DMS53 (cell line): ENCODE results near the gene INF2.
"Not testable (repeated sequence)": the region's sequence is repeated elsewhere in the genome, so short reads cannot be mapped to it uniquely, and the experiment has no call there.

Experiments used
- DNase-seq: peaks from one replicate; lab custom pipeline; 2025; lab: John Stamatoyannopoulos, UW

Gene INF2

GRCh38 chr14:104734991-104735779, 45.8 kb downstream of the INF2 start:
- peak; percentile 16 for DNase-seq

GRCh38 chr14:104735830-104736642, 46.6 kb downstream of the INF2 start:
- DNase-seq, result peak; percentile 28

GRCh38 chr14:104738375-104739019, 49.1 kb downstream of the INF2 start:
- no peak for DNase-seq

DNA sequence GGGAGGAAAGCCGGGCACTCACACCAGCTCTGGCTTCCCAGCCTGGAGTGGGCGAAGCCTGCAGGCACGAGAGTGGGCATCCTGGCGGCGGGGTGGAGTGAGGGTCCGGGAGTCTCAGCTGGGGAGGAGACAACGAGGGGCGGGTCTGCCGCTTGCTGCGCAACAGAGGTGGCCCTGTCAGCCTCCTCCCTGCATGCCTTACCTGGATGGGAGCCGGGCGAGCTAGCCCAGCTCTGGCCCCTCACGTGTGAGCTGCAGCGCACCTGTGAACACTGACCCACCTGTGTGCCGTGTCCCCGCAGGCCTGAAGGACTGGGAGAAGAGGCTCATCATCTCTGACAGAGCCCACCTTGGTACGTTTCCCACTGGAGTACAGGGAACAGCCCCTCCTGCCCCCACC, 49.6 kb downstream of the INF2 start:
- DNase-seq, result no peak

GRCh38 chr14:104739546-104740516, 50.4 kb downstream of the INF2 start:
- DNase-seq, result peak; percentile 64

GRCh38 chr14:104741108-104741802, 51.8 kb downstream of the INF2 start:
- no peak for DNase-seq

GRCh38 chr14:104741803-104742251, 52.4 kb downstream of the INF2 start:
- no peak for DNase-seq

GRCh38 chr14:104742586-104743455, 53.4 kb downstream of the INF2 start:
- no peak for DNase-seq

DNA sequence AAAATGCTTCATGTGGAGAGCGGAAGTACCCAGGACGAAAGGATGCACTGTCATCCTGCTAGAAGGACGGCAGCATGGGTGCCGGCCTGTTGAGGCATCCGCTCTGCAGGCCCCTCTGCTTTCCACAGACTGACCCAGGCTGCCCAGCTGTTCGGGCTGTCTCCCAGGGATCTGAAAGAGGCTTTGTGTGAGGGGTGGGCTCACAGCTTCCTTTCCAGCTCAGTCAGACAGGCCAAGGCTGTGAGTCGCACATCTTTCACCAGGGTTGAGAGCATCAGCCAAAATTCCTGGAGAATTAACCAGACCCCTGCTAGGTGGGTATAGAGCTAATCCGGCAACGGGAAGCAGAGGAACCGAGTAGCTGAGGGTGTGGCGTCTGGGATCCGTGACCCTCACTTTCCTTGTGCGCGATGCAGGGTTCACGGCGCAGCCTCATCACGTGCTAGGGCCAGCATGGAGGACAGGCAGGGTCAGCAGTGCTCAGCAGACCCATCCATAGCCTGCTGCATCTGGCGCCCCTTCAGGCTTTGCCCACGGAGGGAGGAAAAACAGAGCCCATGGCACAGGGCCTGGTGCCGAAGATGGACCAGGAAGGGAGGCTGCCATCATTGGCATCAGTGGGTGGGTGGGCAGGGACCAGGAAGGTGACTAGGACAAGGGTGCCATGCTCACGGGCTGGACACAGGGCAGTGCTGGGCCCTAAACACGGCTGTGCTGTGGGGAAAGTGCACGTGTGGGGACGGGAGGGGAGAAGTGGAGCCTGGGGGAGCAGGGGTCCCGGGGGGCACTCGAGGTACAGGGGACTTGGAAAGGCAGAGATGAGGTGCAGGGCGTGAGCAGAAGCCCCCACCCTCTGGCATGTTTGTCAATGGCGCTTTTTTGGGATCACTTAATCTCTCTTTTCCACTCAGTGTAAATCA, 54.3 kb downstream of the INF2 start:
- no peak for DNase-seq

GRCh38 chr14:104744484-104744883, 55.1 kb downstream of the INF2 start:
- no peak for DNase-seq

- DNase-seq, result no peak
Measured at GRCh38 chr14:104745431-104745830, 56.0 kb downstream of the INF2 start.

- no peak for DNase-seq
Measured at GRCh38 chr14:104746071-104746545, 56.7 kb downstream of the INF2 start.

- no peak for DNase-seq
Measured at GRCh38 chr14:104746934-104747481, 57.6 kb downstream of the INF2 start.

- DNase-seq, result no peak
Measured at GRCh38 chr14:104747876-104748275, 58.5 kb downstream of the INF2 start.

DNA sequence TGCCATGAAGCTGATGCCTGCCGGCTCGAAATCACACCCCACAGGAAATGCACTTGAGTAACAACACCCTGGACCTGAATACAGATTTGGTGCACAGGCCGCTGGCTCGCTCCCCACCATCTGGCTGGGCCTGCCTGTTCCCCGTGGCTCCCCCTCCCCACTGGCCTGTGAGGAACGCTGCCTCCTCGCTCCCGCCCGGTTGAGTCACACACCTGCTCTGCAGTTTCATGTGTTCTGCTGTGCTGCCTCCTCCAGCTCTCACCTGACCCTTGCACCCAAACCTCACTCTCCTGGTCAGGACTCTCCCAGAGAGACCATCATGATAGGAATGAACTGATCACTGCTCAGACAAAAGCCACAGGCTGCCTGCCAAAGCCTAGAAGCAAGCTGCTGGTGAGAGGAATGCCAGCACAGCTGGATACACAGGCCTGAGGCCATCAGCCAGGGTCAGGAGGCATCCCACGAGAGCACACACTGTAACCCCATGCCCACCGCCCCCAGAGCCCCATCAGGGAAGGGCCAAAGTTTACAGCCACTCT, 59.8 kb downstream of the INF2 start:
- peak; percentile 17 for DNase-seq

DNA sequence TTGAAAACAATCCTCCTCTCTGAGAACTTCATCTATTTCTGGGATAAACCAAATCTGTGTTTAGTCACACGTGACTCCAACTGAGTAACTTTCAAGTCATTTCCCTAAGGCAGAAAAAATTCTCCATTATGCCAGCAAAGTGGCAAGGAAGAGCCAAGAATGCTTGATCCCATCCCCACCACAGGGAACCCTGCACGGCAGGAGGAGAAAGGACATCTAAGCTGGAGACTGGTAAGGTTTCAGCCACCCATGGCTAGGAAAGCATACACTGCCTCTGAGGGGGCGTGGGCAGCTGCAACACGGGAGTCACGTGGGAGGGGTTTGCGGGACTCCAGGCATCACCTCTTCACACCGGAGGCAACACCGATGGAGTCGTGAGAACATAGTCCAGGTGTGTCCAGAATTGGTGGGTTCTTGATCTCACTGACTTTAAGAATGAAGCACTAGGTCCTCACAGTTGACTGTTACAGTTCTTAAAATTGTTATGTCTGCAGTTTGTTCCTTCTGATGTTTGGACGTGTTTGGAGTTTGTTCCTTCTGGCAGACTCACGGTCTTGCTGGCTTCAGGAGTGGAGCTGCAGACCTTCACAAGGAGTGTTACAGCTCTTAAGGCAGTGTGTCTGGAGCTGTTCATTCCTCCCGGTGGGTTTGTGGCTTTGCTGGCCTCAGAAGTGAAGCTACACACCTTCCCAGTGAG, 60.8 kb downstream of the INF2 start:
- no peak for DNase-seq

- DNase-seq, result not testable (repeated sequence)
Measured at GRCh38 chr14:104750753-104751057, 61.3 kb downstream of the INF2 start.
